Hypothalamus (tissue), 51 donors: ENCODE data around the gene GALM.

ENCODE experiments used
- DNase-seq, 51 donors: peaks; one replicate each; lab custom pipeline; 2025; lab: John Stamatoyannopoulos, UW

The GALM gene

GRCh38 chr2:38734299-38735058 is 68.6 kb downstream of the GALM start:
- DNase-seq = no peak

- DNase-seq = no peak
Measured at GRCh38 chr2:38735999-38736320, 70.0 kb downstream of the GALM start.

GRCh38 chr2:38737000-38737698 is 71.2 kb downstream of the GALM start:
- DNase-seq = peak in 4 of 51 donors; percentile 3 to 46 (median 9)

GRCh38 chr2:38737925-38738324 is 72.0 kb downstream of the GALM start:
- no peak for DNase-seq

GRCh38 chr2:38739524-38739923 is 73.6 kb downstream of the GALM start:
- DNase-seq = no peak

- DNase-seq = peak in 1 of 51 donors; percentile 19
Measured at GRCh38 chr2:38740851-38741731, 75.2 kb downstream of the GALM start.

- no peak for DNase-seq
Measured at GRCh38 chr2:38742797-38743559, 77.1 kb downstream of the GALM start.

GRCh38 chr2:38743672-38744398 is 77.9 kb downstream of the GALM start:
- DNase-seq = no peak

GRCh38 chr2:38744399-38744780 is 78.5 kb downstream of the GALM start:
- DNase-seq = no peak

GRCh38 chr2:38745267-38745666 is 79.4 kb downstream of the GALM start:
- no peak for DNase-seq

- DNase-seq = no peak
Measured at GRCh38 chr2:38747007-38747424, 81.1 kb downstream of the GALM start.

GRCh38 chr2:38747819-38748218 is 81.9 kb downstream of the GALM start:
- DNase-seq = no peak

- DNase-seq = no peak
Measured at GRCh38 chr2:38748391-38748790, 82.5 kb downstream of the GALM start.

GRCh38 chr2:38748943-38749804 is 83.3 kb downstream of the GALM start:
- no peak for DNase-seq

- DNase-seq = peak in 38 of 51 donors; percentile 1 to 79 (median 42)
Measured at GRCh38 chr2:38750011-38750890, 84.3 kb downstream of the GALM start.

GRCh38 chr2:38750891-38751595 is 85.1 kb downstream of the GALM start, which contains the start of gene SRSF7:
Gene SRSF7, minus strand, starts transcription at chr2:38751361. Its CDS starts 105 bp downstream, at chr2:38751256.
- peak; percentile 78 to 98 (median 94) for DNase-seq
